ENCODE measurements around the gene PLCH2.

PLCH2 gene

GRCh38 chr1:2477791-2478499, 1.9 kb downstream of the PLCH2 start:
- no peak for DNase-seq (ENCODE audit: low read depth in 2 of 2)

- no peak for DNase-seq (ENCODE audit: low read depth in 2 of 2)
Measured at GRCh38 chr1:2479186-2479585, 3.1 kb downstream of the PLCH2 start.

GRCh38 chr1:2479618-2480017, 3.5 kb downstream of the PLCH2 start:
- DNase-seq (ENCODE audit: low read depth in 2 of 2): no peak

- no peak for DNase-seq (ENCODE audit: low read depth in 2 of 2)
Measured at GRCh38 chr1:2480236-2480985, 4.3 kb downstream of the PLCH2 start.

GRCh38 chr1:2480986-2481364, 4.9 kb downstream of the PLCH2 start:
- no peak for DNase-seq (ENCODE audit: low read depth in 2 of 2)

- no peak for DNase-seq (ENCODE audit: low read depth in 2 of 2)
Measured at GRCh38 chr1:2481885-2482284, 5.8 kb downstream of the PLCH2 start.

GRCh38 chr1:2482588-2482987, 6.5 kb downstream of the PLCH2 start:
- no peak for DNase-seq (ENCODE audit: low read depth in 2 of 2)

- no peak for DNase-seq (ENCODE audit: low read depth in 2 of 2)
Measured at GRCh38 chr1:2483026-2483425, 6.9 kb downstream of the PLCH2 start.

- no peak for DNase-seq (ENCODE audit: low read depth in 2 of 2)
Measured at GRCh38 chr1:2483970-2484369, 7.9 kb downstream of the PLCH2 start.

- no peak for DNase-seq (ENCODE audit: low read depth in 2 of 2)
Measured at GRCh38 chr1:2486041-2486440, 10.0 kb downstream of the PLCH2 start.

- DNase-seq (ENCODE audit: low read depth in 2 of 2): no peak
Measured at GRCh38 chr1:2486558-2486957, 10.5 kb downstream of the PLCH2 start.

- DNase-seq (ENCODE audit: low read depth in 2 of 2): no peak
Measured at GRCh38 chr1:2488688-2489087, 12.6 kb downstream of the PLCH2 start.

- no peak for DNase-seq (ENCODE audit: low read depth in 2 of 2)
Measured at GRCh38 chr1:2489615-2490014, 13.5 kb downstream of the PLCH2 start.

- no peak for DNase-seq (ENCODE audit: low read depth in 2 of 2)
Measured at GRCh38 chr1:2492091-2492490, 16.0 kb downstream of the PLCH2 start.

GRCh38 chr1:2493218-2493617, 17.1 kb downstream of the PLCH2 start:
- no peak for DNase-seq (ENCODE audit: low read depth in 2 of 2)

GRCh38 chr1:2493691-2494322, 17.7 kb downstream of the PLCH2 start:
- no peak for DNase-seq (ENCODE audit: low read depth in 2 of 2)

- DNase-seq (ENCODE audit: low read depth in 2 of 2): no peak
Measured at GRCh38 chr1:2494323-2494693, 18.2 kb downstream of the PLCH2 start.

GRCh38 chr1:2495026-2495425, 18.9 kb downstream of the PLCH2 start:
- no peak for DNase-seq (ENCODE audit: low read depth in 2 of 2)

- DNase-seq (ENCODE audit: low read depth in 2 of 2): no peak
Measured at GRCh38 chr1:2495546-2495945, 19.5 kb downstream of the PLCH2 start.

GRCh38 chr1:2496087-2496622, 20.1 kb downstream of the PLCH2 start:
- DNase-seq (ENCODE audit: low read depth in 2 of 2): no peak

- DNase-seq (ENCODE audit: low read depth in 2 of 2): no peak
Measured at GRCh38 chr1:2496746-2497145, 20.7 kb downstream of the PLCH2 start.

GRCh38 chr1:2497891-2498290, 21.8 kb downstream of the PLCH2 start:
- no peak for DNase-seq (ENCODE audit: low read depth in 2 of 2)

- no peak for DNase-seq (ENCODE audit: low read depth in 2 of 2)
Measured at GRCh38 chr1:2498648-2499047, 22.6 kb downstream of the PLCH2 start.

Data from stimulated activated CD4-positive, alpha-beta T cell treated with anti-CD3 and anti-CD28 coated beads, Interleukin-1b, Interleukin-23, amount 100 ng/mL, for 1 hour (primary cell).